Transverse colon (tissue), 4 donors: Measurements from ENCODE around the gene NFASC.

ENCODE experiments used
- POLR2A ChIP-seq: fragments of 450-650 bp; IDR thresholded peaks from one replicate; pipeline ENCODE4 v1.6.1; 2016; ENCODE audit warnings: antibody characterized with exemption, mild to moderate bottlenecking, moderate library complexity
- POLR2AphosphoS5 ChIP-seq, 3 donors: sonication (generic); formaldehyde crosslinking; IDR thresholded peaks; one replicate each; pipeline ENCODE4 v1.6.1; 2016; ENCODE audit warnings: antibody characterized with exemption in 3 of 3
- TF ChIP-seq, protein P1 (sequence below), 5 experiments: fragments of 200-600 bp in 3 of 5; fragments of 450-650 bp in 2 of 5; sonication (generic) in 3 of 5; IDR thresholded peaks; 1 replicate in 2 of 5; 2 replicates in 3 of 5; pipeline ENCODE4 v1.5.1; 2016 to 2017; ENCODE audit warnings: antibody characterized with exemption in 5 of 5, inconsistent platforms in 3 of 5, mild to moderate bottlenecking in 2 of 5, moderate library complexity in 1 of 5

DNA sequence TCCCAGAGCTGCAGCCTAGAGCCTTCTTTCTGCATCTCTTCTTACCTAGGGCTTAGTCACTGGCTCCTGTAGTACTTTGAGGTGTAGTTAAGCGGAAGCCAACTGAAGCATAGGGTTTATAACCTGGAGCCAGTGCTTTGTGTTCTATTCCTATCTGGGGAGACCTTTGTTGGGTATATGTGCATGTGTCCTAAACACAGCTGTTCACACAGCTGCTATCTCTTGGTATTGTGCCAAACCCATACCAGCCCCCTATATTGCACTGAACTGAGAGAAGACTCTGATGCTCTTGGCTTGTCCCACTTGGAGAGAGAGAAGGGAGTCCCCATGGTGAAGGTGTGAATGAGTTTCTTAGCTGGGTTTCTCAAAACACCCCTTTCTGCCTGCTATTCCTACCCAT is 17.2 kb upstream of the NFASC start:
- TF ChIP-seq, protein P1, sequence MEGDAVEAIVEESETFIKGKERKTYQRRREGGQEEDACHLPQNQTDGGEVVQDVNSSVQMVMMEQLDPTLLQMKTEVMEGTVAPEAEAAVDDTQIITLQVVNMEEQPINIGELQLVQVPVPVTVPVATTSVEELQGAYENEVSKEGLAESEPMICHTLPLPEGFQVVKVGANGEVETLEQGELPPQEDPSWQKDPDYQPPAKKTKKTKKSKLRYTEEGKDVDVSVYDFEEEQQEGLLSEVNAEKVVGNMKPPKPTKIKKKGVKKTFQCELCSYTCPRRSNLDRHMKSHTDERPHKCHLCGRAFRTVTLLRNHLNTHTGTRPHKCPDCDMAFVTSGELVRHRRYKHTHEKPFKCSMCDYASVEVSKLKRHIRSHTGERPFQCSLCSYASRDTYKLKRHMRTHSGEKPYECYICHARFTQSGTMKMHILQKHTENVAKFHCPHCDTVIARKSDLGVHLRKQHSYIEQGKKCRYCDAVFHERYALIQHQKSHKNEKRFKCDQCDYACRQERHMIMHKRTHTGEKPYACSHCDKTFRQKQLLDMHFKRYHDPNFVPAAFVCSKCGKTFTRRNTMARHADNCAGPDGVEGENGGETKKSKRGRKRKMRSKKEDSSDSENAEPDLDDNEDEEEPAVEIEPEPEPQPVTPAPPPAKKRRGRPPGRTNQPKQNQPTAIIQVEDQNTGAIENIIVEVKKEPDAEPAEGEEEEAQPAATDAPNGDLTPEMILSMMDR (IDR thresholded peaks at IDR 0.05) = no peak
- no peak for TF ChIP-seq POLR2A
- TF ChIP-seq POLR2AphosphoS5 (IDR thresholded peaks at IDR 0.05) = no peak
